Mesenchymal stem cell (in vitro differentiated cells and primary cell): ENCODE results near the gene HRH2.
A peak's percentile ranks its signal among the peaks of the same experiment; 100 is the strongest.

ENCODE experiments used
- DNase-seq: peaks from one replicate; pipeline ENCODE4 v3.0.0-alpha.2; 2013
- H2AFZ ChIP-seq: one replicate; pipeline ENCODE4 v1.6.1; 2013; ENCODE audit warnings: low read depth, mild to moderate bottlenecking, control low read depth, inconsistent platforms, low read length, moderate library complexity
- H2AK5ac ChIP-seq: 2 replicates; pipeline ENCODE4 v1.6.1; 2013; ENCODE audit warnings: low read length, moderate library complexity, mild to moderate bottlenecking, inconsistent platforms; ENCODE audit not compliant: severe bottlenecking
- H2BK120ac ChIP-seq: one replicate; pipeline ENCODE4 v1.6.1; 2013; ENCODE audit warnings: low read depth, mild to moderate bottlenecking, inconsistent platforms, low read length, moderate library complexity
- H2BK12ac ChIP-seq, 2 experiments: one replicate each; pipeline ENCODE4 v1.6.1; 2013; ENCODE audit warnings: inconsistent platforms in 2 of 2, low read length in 2 of 2, mild to moderate bottlenecking in 2 of 2, moderate library complexity in 2 of 2, control low read depth in 1 of 2
- H2BK15ac ChIP-seq: one replicate; pipeline ENCODE4 v1.6.1; 2013; ENCODE audit warnings: mild to moderate bottlenecking, low read depth, inconsistent platforms; ENCODE audit not compliant: poor library complexity, severe bottlenecking
- H2BK5ac ChIP-seq: 2 replicates; pipeline ENCODE4 v1.6.1; 2013; ENCODE audit warnings: low read depth, mild to moderate bottlenecking, low read length, control low read depth, inconsistent platforms; ENCODE audit not compliant: poor library complexity, severe bottlenecking
- H3K14ac ChIP-seq, 2 experiments: one replicate each; pipeline ENCODE4 v1.6.1; 2013; ENCODE audit warnings: inconsistent platforms in 2 of 2, low read length in 2 of 2, control low read depth in 1 of 2, mild to moderate bottlenecking in 1 of 2, moderate library complexity in 1 of 2
- H3K18ac ChIP-seq, 2 experiments: one replicate each; pipeline ENCODE4 v1.6.1; 2013; ENCODE audit warnings: inconsistent platforms in 2 of 2, low read length in 2 of 2, control low read depth in 1 of 2, low read depth in 1 of 2, mild to moderate bottlenecking in 1 of 2
- H3K23ac ChIP-seq, 2 experiments: one replicate each; pipeline ENCODE4 v1.6.1; 2013; ENCODE audit warnings: inconsistent platforms in 2 of 2, low read length in 2 of 2, mild to moderate bottlenecking in 2 of 2, moderate library complexity in 2 of 2, control low read depth in 1 of 2
- H3K27ac ChIP-seq: 2 replicates; pipeline ENCODE4 v1.5.1; 2013; ENCODE audit warnings: mild to moderate bottlenecking, moderate library complexity, low read length, control low read depth, inconsistent platforms; ENCODE audit not compliant: poor library complexity, severe bottlenecking
- H3K27me3 ChIP-seq, 2 experiments: 2 replicates each; pipeline versions ENCODE4 v1.6.1 to v1.7.0; 2013; ENCODE audit warnings: low read length in 2 of 2, mild to moderate bottlenecking in 2 of 2, moderate library complexity in 2 of 2, control low read depth in 1 of 2, inconsistent platforms in 1 of 2; ENCODE audit not compliant: control insufficient read depth in 1 of 2, insufficient read depth in 1 of 2
- H3K36me3 ChIP-seq, 2 experiments: 2 replicates each; pipeline versions ENCODE4 v1.6.1 to v1.7.0; 2013; ENCODE audit warnings: low read length in 2 of 2, control low read depth in 1 of 2, inconsistent platforms in 1 of 2, low read depth in 1 of 2, mild to moderate bottlenecking in 1 of 2; ENCODE audit not compliant: insufficient read depth in 2 of 2, control insufficient read depth in 1 of 2
- H3K4ac ChIP-seq, 2 experiments: one replicate each; pipeline ENCODE4 v1.6.1; 2013; ENCODE audit warnings: inconsistent platforms in 2 of 2, low read length in 2 of 2, mild to moderate bottlenecking in 2 of 2, moderate library complexity in 2 of 2, control low read depth in 1 of 2, low read depth in 1 of 2
- H3K4me1 ChIP-seq: 2 replicates; pipeline ENCODE4 v1.6.1; 2013; ENCODE audit warnings: low read depth, low read length, control low read depth; ENCODE audit not compliant: control insufficient read depth, insufficient read depth
- H3K4me2 ChIP-seq: 2 replicates; pipeline ENCODE4 v1.6.1; 2013; ENCODE audit warnings: low read length, mild to moderate bottlenecking, inconsistent platforms; ENCODE audit not compliant: poor library complexity, severe bottlenecking
- H3K4me3 ChIP-seq, 2 experiments: 2 replicates each; pipeline versions ENCODE4 v1.5.1 to v1.7.0; 2013; ENCODE audit warnings: low read length in 2 of 2, mild to moderate bottlenecking in 2 of 2, control low read depth in 1 of 2, low read depth in 1 of 2; ENCODE audit not compliant: insufficient read depth in 1 of 2
- H3K79me1 ChIP-seq: replicated peaks from 2 replicates; pipeline ENCODE4 v1.6.1; 2013; ENCODE audit warnings: mild to moderate bottlenecking, control low read depth, low read length, inconsistent platforms; ENCODE audit not compliant: poor library complexity, severe bottlenecking
- H3K9ac ChIP-seq: 2 replicates; pipeline ENCODE4 v1.7.0; 2013; ENCODE audit warnings: mild to moderate bottlenecking, low read length, moderate library complexity
- H3K9me3 ChIP-seq: 2 replicates; pipeline ENCODE4 v1.7.0; 2013; ENCODE audit warnings: mild to moderate bottlenecking, low read length; ENCODE audit not compliant: control insufficient read depth
- H4K8ac ChIP-seq: one replicate; pipeline ENCODE4 v1.6.1; 2013; ENCODE audit warnings: inconsistent platforms, mild to moderate bottlenecking, low read length, moderate library complexity
- H4K91ac ChIP-seq: one replicate; pipeline ENCODE4 v1.6.1; 2013; ENCODE audit warnings: mild to moderate bottlenecking, low read length, inconsistent platforms
- WGBS: methylation state at CpG from one replicate; pipeline ENCODE4 v1.1.7; 2013; ENCODE audit warnings: mixed read lengths; 5-methylcytosine and 5-hydroxymethylcytosine counted together

The HRH2 gene

DNA sequence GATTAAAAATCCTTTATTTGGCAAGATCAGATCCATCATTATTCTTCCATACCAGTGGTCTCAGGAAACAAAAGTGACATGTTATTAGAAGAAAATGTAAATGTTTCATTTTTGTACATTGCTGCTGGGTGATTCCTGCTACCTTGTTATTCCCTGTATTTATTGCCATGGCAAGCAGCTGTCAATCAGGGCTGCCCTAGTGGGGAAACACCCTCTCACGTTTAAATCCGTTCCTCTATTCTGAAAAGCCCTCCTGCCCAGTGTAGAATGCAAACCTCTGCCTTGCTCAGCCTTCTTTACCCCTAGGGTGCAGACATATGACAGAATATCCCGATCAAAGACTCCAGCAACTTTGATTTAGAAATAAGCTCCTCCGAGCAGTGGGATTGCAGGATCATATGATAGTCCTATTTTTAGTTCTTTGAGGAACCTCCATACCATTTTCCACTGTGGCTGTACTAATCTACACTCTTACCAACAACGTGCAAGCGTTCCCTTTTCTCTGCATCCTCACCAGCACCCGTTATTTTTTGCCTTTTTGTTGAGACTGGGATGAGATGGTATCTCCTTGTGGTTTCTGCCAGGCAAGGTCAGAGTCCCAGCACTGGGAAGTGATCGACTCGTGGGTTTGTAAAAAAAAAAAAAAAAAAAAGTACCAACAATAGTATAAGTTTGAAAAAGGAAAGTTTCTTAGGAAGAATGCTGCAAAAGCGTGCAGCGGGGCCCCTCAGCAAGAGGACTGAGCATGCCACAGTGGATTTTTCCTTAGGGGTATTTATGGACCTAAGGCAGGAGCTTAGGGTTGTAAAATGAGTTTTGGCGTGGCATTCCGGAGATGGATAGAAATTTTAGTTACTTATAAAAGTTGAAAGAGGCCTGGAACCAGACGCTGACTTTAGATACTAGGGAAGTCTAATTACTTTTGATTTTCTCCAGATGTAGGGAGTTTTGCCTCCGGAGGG, 66.7 kb downstream of the HRH2 start:
- Histone ChIP-seq H3K9ac (no peak overlapping the region), H3K23ac (no peak overlapping the region), H2AFZ (no peak overlapping the region), H3K4me2 (no peak overlapping the region), H3K4ac (no peak overlapping the region), H3K9me3 (no peaks in the 10 kb centered on the region), H2BK120ac (no peak overlapping the region), H4K91ac (no peak overlapping the region), H4K8ac (no peak overlapping the region), H2AK5ac (no peak overlapping the region), H2BK15ac (no peak overlapping the region), H3K27me3 (peaks cover 20 to 35% of the 10 kb centered on the region in 2 experiments), H3K27ac (no peak overlapping the region), H3K4me1 (peaks cover 2% of the 10 kb centered on the region), H3K79me1 (no peaks in the 10 kb centered on the region), H2BK12ac (no peak overlapping the region), H3K4me3 (no peak overlapping the region), H3K18ac (no peak overlapping the region), H3K36me3 (no peaks in the 10 kb centered on the region), H2BK5ac (no peak overlapping the region), H3K14ac (no peak overlapping the region)
- WGBS: 66% methylated on average over 10 of the region's 15 CpGs
- DNase-seq: no peak

DNA sequence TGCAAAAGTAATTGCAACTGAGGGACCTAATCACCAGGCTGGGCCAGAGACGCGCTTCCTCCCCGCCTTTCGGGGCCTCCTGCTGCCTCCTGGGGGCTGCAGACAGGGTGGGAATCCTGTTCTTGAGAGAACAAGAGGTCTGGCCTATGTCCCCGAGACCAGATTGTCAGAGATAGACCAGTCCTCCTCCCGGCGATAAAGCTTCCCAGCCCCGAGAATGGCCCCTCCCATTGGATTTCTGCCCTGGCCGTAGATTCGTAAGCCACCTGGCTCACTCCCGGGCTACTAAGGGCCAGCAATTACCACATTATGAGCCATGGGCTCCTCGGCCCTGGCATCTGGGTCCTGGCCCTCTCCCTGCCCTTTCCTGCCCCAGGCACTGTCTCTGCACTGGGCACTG, 70.4 kb downstream of the HRH2 start:
- no peaks in the 10 kb centered on the region for H3K36me3 ChIP-seq
- no peak overlapping the region for H2BK120ac ChIP-seq
- H3K9ac ChIP-seq: no peak overlapping the region
- no peak overlapping the region for H2BK12ac ChIP-seq
- H3K18ac ChIP-seq: no peak overlapping the region
- peaks cover 2% of the 10 kb centered on the region for H3K4me1 ChIP-seq
- H3K4ac ChIP-seq: no peak overlapping the region
- no peak overlapping the region for H2BK5ac ChIP-seq
- no peak overlapping the region for H3K14ac ChIP-seq
- no peaks in the 10 kb centered on the region for H3K79me1 ChIP-seq
- no peak overlapping the region for H4K8ac ChIP-seq
- peaks cover 2% of the 10 kb centered on the region for H3K9me3 ChIP-seq
- H4K91ac ChIP-seq: no peak overlapping the region
- no peak for DNase-seq
- H2AK5ac ChIP-seq: no peak overlapping the region
- peaks cover 20 to 55% of the 10 kb centered on the region in 2 experiments for H3K27me3 ChIP-seq
- WGBS: 16% methylated on average over 12 of the region's 12 CpGs
- no peak overlapping the region for H3K4me3 ChIP-seq
- H3K4me2 ChIP-seq: no peak overlapping the region
- no peak overlapping the region for H2AFZ ChIP-seq
- H3K27ac ChIP-seq: no peak overlapping the region
- H2BK15ac ChIP-seq: no peak overlapping the region
- no peak overlapping the region for H3K23ac ChIP-seq

DNA sequence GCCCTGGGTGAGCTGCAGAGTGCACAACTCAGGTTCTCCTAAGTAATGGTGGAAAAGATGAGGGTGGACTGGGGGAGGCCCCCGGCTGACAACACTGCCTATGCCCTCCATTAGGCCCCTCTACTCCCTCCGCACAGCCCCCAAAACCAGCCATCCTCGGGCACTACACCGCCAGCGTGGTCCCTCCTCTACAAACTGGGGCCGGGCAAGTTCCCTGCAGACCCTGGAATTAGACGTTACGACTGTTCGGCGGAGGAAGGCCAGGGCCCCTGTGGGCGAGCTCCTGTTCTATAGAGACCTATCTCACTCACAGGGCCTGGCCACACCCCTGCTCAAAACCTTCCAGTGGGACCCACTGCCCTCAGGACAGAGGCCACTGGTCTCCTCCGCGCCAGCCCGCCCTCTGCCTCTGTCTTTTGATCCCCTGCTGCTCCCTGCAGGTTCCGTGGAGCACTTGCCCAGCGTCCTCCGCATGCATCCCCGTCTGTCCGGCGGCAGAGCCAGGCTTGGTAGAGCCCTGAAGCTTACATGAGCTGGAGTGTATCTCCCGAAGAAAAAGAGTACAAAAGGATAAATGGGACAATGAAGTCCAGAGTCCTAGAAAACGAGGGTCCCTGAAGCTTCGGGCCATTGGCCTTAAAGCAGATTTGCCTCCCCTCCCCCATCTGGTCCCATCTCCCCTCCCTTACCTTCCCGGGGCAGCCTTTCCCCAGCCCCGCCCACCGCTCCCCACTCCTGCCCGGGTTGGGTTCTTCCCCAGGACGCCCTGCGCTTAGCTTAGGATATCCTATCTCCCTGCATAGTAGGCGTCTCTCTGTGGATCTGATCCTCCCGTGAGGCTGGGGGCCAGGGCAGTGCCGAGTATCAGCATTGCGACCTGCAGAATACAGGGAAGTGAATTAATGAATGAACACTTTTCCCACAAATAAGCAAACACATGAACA, 71.3 kb downstream of the HRH2 start:
- Histone ChIP-seq H2AK5ac (no peak overlapping the region), H4K8ac (no peak overlapping the region), H2AFZ (no peak overlapping the region), H3K4me2 (peak overlapping the region; percentile 8), H2BK15ac (no peak overlapping the region), H3K36me3 (no peaks in the 10 kb centered on the region), H3K18ac (no peak overlapping the region), H3K4ac (no peak overlapping the region), H3K9me3 (peaks cover 6% of the 10 kb centered on the region), H4K91ac (no peak overlapping the region), H3K79me1 (no peaks in the 10 kb centered on the region), H3K4me3 (peak overlapping the region in 1 of 2 experiments; percentile 23), H3K4me1 (peaks cover 2% of the 10 kb centered on the region), H2BK5ac (no peak overlapping the region), H3K27ac (no peak overlapping the region), H3K23ac (no peak overlapping the region), H2BK12ac (no peak overlapping the region), H3K14ac (no peak overlapping the region), H2BK120ac (no peak overlapping the region), H3K9ac (no peak overlapping the region), H3K27me3 (peaks cover 20 to 55% of the 10 kb centered on the region in 2 experiments)
- peak; percentile 14 for DNase-seq
- 7% methylated on average over 29 of the region's 33 CpGs for WGBS

DNA sequence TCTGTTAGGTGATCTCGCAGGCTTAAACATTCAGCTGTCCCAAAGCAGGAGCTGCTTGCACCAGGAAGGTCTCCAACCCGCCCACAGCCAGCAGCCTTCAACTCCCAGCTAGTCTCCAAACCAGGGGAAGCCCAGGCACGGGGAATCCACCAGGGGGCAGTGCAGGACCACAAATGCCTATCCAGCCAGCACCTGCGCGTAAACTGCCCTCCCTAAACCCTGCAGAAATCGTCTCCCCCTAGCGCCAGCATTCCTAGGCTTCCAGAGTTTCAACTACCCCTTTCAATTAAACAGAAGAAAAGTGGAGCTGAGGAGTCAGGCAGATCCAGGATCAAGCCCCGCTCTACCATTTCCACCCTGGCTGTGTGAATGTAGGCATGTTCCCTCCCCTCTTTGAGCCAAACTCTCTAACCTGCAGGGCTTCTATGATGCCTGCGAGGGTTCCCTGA, 72.0 kb downstream of the HRH2 start:
- H3K9ac ChIP-seq: no peak overlapping the region
- no peak overlapping the region for H2BK12ac ChIP-seq
- no peak overlapping the region for H3K4ac ChIP-seq
- H3K14ac ChIP-seq: no peak overlapping the region
- H3K23ac ChIP-seq: no peak overlapping the region
- H2AFZ ChIP-seq: no peak overlapping the region
- H2BK5ac ChIP-seq: no peak overlapping the region
- H3K36me3 ChIP-seq: no peaks in the 10 kb centered on the region
- WGBS: 2% methylated on average over 8 of the region's 9 CpGs
- H4K91ac ChIP-seq: no peak overlapping the region
- peaks cover 6% of the 10 kb centered on the region for H3K9me3 ChIP-seq
- peak overlapping the region in 1 of 2 experiments; percentile 23 for H3K4me3 ChIP-seq
- no peak overlapping the region for H2BK15ac ChIP-seq
- no peaks in the 10 kb centered on the region for H3K79me1 ChIP-seq
- no peak overlapping the region for H2AK5ac ChIP-seq
- H3K4me2 ChIP-seq: no peak overlapping the region
- peak; percentile 81 for DNase-seq
- no peak overlapping the region for H4K8ac ChIP-seq
- no peak overlapping the region for H2BK120ac ChIP-seq
- peaks cover 20 to 50% of the 10 kb centered on the region in 2 experiments for H3K27me3 ChIP-seq
- H3K4me1 ChIP-seq: peaks cover 2% of the 10 kb centered on the region
- no peak overlapping the region for H3K18ac ChIP-seq
- no peak overlapping the region for H3K27ac ChIP-seq
